ENCODE measurements around the gene GTF3C5.

DNA sequence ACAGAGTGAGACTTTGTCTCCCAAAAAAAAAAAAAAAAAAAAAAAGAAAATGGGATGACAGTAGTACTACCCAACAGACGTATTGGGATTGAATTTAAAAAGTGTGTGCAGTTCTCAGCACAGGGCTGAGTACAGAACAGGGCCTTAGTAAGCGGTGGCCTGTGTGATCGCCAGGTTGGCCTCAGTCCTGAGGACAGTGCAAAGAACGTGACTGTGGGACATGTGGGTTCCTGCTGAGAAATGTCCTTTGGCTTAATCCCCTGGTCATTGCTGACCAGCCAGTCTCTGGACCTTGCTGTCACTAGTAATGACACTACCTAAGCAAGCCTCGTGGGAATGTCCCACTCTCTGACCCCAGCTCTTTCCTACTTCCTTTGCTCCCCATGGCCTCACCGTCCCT, 13.3 kb downstream of the GTF3C5 start:
- TF ChIP-seq, protein P1, sequence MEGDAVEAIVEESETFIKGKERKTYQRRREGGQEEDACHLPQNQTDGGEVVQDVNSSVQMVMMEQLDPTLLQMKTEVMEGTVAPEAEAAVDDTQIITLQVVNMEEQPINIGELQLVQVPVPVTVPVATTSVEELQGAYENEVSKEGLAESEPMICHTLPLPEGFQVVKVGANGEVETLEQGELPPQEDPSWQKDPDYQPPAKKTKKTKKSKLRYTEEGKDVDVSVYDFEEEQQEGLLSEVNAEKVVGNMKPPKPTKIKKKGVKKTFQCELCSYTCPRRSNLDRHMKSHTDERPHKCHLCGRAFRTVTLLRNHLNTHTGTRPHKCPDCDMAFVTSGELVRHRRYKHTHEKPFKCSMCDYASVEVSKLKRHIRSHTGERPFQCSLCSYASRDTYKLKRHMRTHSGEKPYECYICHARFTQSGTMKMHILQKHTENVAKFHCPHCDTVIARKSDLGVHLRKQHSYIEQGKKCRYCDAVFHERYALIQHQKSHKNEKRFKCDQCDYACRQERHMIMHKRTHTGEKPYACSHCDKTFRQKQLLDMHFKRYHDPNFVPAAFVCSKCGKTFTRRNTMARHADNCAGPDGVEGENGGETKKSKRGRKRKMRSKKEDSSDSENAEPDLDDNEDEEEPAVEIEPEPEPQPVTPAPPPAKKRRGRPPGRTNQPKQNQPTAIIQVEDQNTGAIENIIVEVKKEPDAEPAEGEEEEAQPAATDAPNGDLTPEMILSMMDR (conservative IDR thresholded peaks at IDR 0.05) = no peak
- TF ChIP-seq EZH2 (IDR thresholded peaks at IDR 0.05; ENCODE audit: low read depth) = no peak

Measured in PC-9 (cell line).